H9 (cell line): ENCODE measurements around the gene COX6B1. TPM values are rescaled to one million over a fixed set of nuclear protein-coding genes. Genes with fewer than 3 reads are reported as not detected.

Experiments used
- DNase-seq: peaks from one replicate; pipeline ENCODE4 v3.0.0-alpha.2; 2017
- H2AFZ ChIP-seq: one replicate; pipeline ENCODE4 v1.6.1; 2013; ENCODE audit warnings: mild to moderate bottlenecking, low read length, control low read depth, moderate library complexity
- H2AK5ac ChIP-seq: 2 replicates; pipeline ENCODE4 v1.6.1; 2013; ENCODE audit warnings: low read length, control low read depth, mixed read lengths; ENCODE audit not compliant: insufficient read length
- H2BK120ac ChIP-seq: one replicate; pipeline ENCODE4 v1.6.1; 2013; ENCODE audit warnings: low read depth, mild to moderate bottlenecking, low read length, control low read depth, inconsistent platforms; ENCODE audit not compliant: poor library complexity, severe bottlenecking
- H2BK12ac ChIP-seq: 2 replicates; pipeline ENCODE4 v1.6.1; 2013; ENCODE audit warnings: low read length, control low read depth, mixed read lengths, low read depth; ENCODE audit not compliant: insufficient read length
- H2BK15ac ChIP-seq: 2 replicates; pipeline ENCODE4 v1.6.1; 2013; ENCODE audit warnings: low read depth, low read length, control low read depth
- H2BK20ac ChIP-seq: one replicate; pipeline ENCODE4 v1.6.1; 2013; ENCODE audit warnings: low read depth, mild to moderate bottlenecking, low read length, control low read depth, inconsistent platforms; ENCODE audit not compliant: poor library complexity, severe bottlenecking
- H2BK5ac ChIP-seq: 2 replicates; pipeline ENCODE4 v1.6.1; 2013; ENCODE audit warnings: low read length, control low read depth, mixed read lengths; ENCODE audit not compliant: insufficient read length
- H3K14ac ChIP-seq: 2 replicates; pipeline ENCODE4 v1.6.1; 2013; ENCODE audit warnings: low read length, control low read depth; ENCODE audit not compliant: insufficient read depth
- H3K18ac ChIP-seq: 2 replicates; pipeline ENCODE4 v1.6.1; 2013; ENCODE audit warnings: low read depth, mild to moderate bottlenecking, mixed read lengths, low read length, control low read depth; ENCODE audit not compliant: insufficient read length
- H3K23ac ChIP-seq: 2 replicates; pipeline ENCODE4 v1.6.1; 2013; ENCODE audit warnings: low read length, control low read depth, mixed read lengths, low read depth; ENCODE audit not compliant: insufficient read length
- H3K23me2 ChIP-seq: 2 replicates; pipeline ENCODE4 v1.6.1; 2013; ENCODE audit warnings: low read depth, mild to moderate bottlenecking, mixed read lengths, low read length, control low read depth; ENCODE audit not compliant: insufficient read length, poor library complexity, severe bottlenecking
- H3K27ac ChIP-seq: 2 replicates; pipeline ENCODE4 v1.5.1; 2013; ENCODE audit warnings: low read length, control low read depth, mixed read lengths, low read depth; ENCODE audit not compliant: insufficient read length
- H3K27me3 ChIP-seq: 2 replicates; pipeline ENCODE4 v1.6.1; 2013; ENCODE audit warnings: low read length, control low read depth, inconsistent platforms; ENCODE audit not compliant: insufficient read depth
- H3K4ac ChIP-seq: 2 replicates; pipeline ENCODE4 v1.6.1; 2013; ENCODE audit warnings: low read depth, mild to moderate bottlenecking, control low read depth, inconsistent platforms, low read length, moderate library complexity
- H3K4me1 ChIP-seq: 2 replicates; pipeline ENCODE4 v1.6.1; 2013; ENCODE audit warnings: low read length, control low read depth, inconsistent platforms; ENCODE audit not compliant: insufficient read depth
- H3K4me2 ChIP-seq: 2 replicates; pipeline ENCODE4 v1.6.1; 2013; ENCODE audit warnings: low read length, control low read depth, mixed read lengths; ENCODE audit not compliant: insufficient read length, insufficient read depth
- H3K56ac ChIP-seq: 2 replicates; pipeline ENCODE4 v1.6.1; 2013; ENCODE audit warnings: low read depth, mild to moderate bottlenecking, mixed read lengths, low read length, control low read depth; ENCODE audit not compliant: insufficient read length
- H3K79me1 ChIP-seq: 2 replicates; pipeline ENCODE4 v1.6.1; 2013; ENCODE audit warnings: low read depth, mild to moderate bottlenecking, moderate library complexity, low read length, control low read depth, inconsistent platforms; ENCODE audit not compliant: insufficient read depth, poor library complexity, severe bottlenecking
- H3K79me2 ChIP-seq: 2 replicates; pipeline ENCODE4 v1.6.1; 2013; ENCODE audit warnings: low read length, control low read depth, inconsistent platforms; ENCODE audit not compliant: insufficient read depth
- H3K9ac ChIP-seq: 2 replicates; pipeline ENCODE4 v1.6.1; 2013; ENCODE audit warnings: low read length, control low read depth, mixed read lengths; ENCODE audit not compliant: insufficient read length; ENCODE audit errors: extremely low read depth
- H3K9me3 ChIP-seq: one replicate; pipeline ENCODE4 v1.6.1; 2013; ENCODE audit warnings: low read depth, low read length, inconsistent platforms; ENCODE audit not compliant: control insufficient read depth
- H3T11ph ChIP-seq: one replicate; pipeline ENCODE4 v1.6.1; 2013; ENCODE audit warnings: mild to moderate bottlenecking, low read length, control low read depth, inconsistent platforms
- H4K20me1 ChIP-seq: one replicate; pipeline ENCODE4 v1.6.1; 2013; ENCODE audit not compliant: control insufficient read depth, insufficient read length, insufficient read depth
- H4K5ac ChIP-seq: 2 replicates; pipeline ENCODE4 v1.6.1; 2013; ENCODE audit warnings: low read depth, mild to moderate bottlenecking, mixed read lengths, low read length, control low read depth; ENCODE audit not compliant: insufficient read length
- H4K8ac ChIP-seq: replicated peaks from 2 replicates; pipeline ENCODE4 v1.6.1; 2013; ENCODE audit warnings: low read length, control low read depth, mixed read lengths, low read depth; ENCODE audit not compliant: insufficient read length
- H4K91ac ChIP-seq: 2 replicates; pipeline ENCODE4 v1.6.1; 2013; ENCODE audit warnings: low read depth, mild to moderate bottlenecking, moderate library complexity, mixed read lengths, low read length, control low read depth; ENCODE audit not compliant: insufficient read length
- H3K27ac Mint-ChIP-seq, 3 experiments: 2 replicates in 2 of 3; 3 replicates in 1 of 3; pipeline ENCODE4 v1.8.0; 2020 to 2021; ENCODE audit warnings: mixed read lengths in 3 of 3, mild to moderate bottlenecking in 1 of 3, moderate library complexity in 1 of 3
- H3K27me3 Mint-ChIP-seq: 2 replicates; pipeline ENCODE4 v1.8.0; 2021; ENCODE audit warnings: low read depth, mild to moderate bottlenecking, moderate library complexity, mixed read lengths
- H3K36me3 Mint-ChIP-seq, 3 experiments: 2 replicates in 2 of 3; 3 replicates in 1 of 3; pipeline ENCODE4 v1.8.0; 2020 to 2021; ENCODE audit warnings: low read depth in 3 of 3, mixed read lengths in 3 of 3; ENCODE audit not compliant: insufficient read depth in 1 of 3
- H3K4me1 Mint-ChIP-seq, 2 experiments: 2 replicates each; pipeline ENCODE4 v1.8.0; 2020; ENCODE audit warnings: mixed read lengths in 2 of 2
- H3K4me3 Mint-ChIP-seq, 2 experiments: 2 replicates in 1 of 2; 3 replicates in 1 of 2; pipeline ENCODE4 v1.8.0; 2020 to 2021; ENCODE audit warnings: mild to moderate bottlenecking in 2 of 2, mixed read lengths in 2 of 2, moderate library complexity in 1 of 2
- H3K9me3 Mint-ChIP-seq, 2 experiments: 2 replicates in 1 of 2; 3 replicates in 1 of 2; pipeline ENCODE4 v1.8.0; 2020; ENCODE audit warnings: mild to moderate bottlenecking in 2 of 2, mixed read lengths in 2 of 2, moderate library complexity in 1 of 2
- CTCF ChIP-seq: fragments of 200-600 bp; sonication (generic); conservative IDR thresholded peaks from 3 replicates; pipeline ENCODE4 v1.8.0; 2021; ENCODE audit warnings: antibody characterized with exemption, mild to moderate bottlenecking
- WGBS: extraction: QIAGEN DNeasy Blood & Tissue Kit; methylation state at CpG from one replicate; pipeline ENCODE4 v1.1.7; 2013; ENCODE audit warnings: missing lambda C conversion rate, low lambda C conversion rate, mixed read lengths; ENCODE audit not compliant: insufficient read length; ENCODE audit errors: extremely low coverage; 5-methylcytosine and 5-hydroxymethylcytosine counted together
- total RNA-seq: library from RNA; stranded (reverse); gene quantifications from 2 replicates; pipeline ENCODE4 v1.2.1, GENCODE V29; 2021

Gene COX6B1
- total RNA-seq, 1 experiment from 2014 or later, result 432 TPM

GRCh38 chr19:35615036-35615435 is 33.1 kb upstream of the COX6B1 start:
- Histone ChIP-seq H3K27ac (no peak overlapping the region), H2BK5ac (no peak overlapping the region), H3K23me2 (peaks cover 5% of the 10 kb centered on the region), H2BK20ac (no peak overlapping the region), H3K23ac (no peak overlapping the region), H3K9me3 (no peaks in the 10 kb centered on the region), H3K27me3 (no peaks in the 10 kb centered on the region), H2AFZ (no peak overlapping the region), H2AK5ac (no peak overlapping the region), H4K8ac (no peak overlapping the region), H3T11ph (no peak overlapping the region), H3K4me1 (no peaks in the 10 kb centered on the region), H3K4ac (no peak overlapping the region), H3K18ac (no peak overlapping the region), H2BK120ac (no peak overlapping the region), H4K20me1 (no peaks in the 10 kb centered on the region), H3K79me1 (no peaks in the 10 kb centered on the region), H2BK15ac (no peak overlapping the region), H3K56ac (no peak overlapping the region), H3K4me2 (no peak overlapping the region), H4K5ac (no peak overlapping the region), H2BK12ac (no peak overlapping the region), H3K14ac (no peak overlapping the region), H4K91ac (no peak overlapping the region), H3K79me2 (no peaks in the 10 kb centered on the region), H3K9ac (no peak overlapping the region)
- H3K9me3 Mint-ChIP-seq, result no peaks in the 10 kb centered on the region
- H3K4me3 Mint-ChIP-seq, result no peak overlapping the region
- no peak for DNase-seq
- H3K27me3 Mint-ChIP-seq, result peaks cover 14% of the 10 kb centered on the region
- H3K27ac Mint-ChIP-seq, result no peak overlapping the region
- no CpG with 5 or more reads among the region's 17 CpGs for WGBS
- peaks cover 4 to 33% (median 25%) of the 10 kb centered on the region in 3 experiments; a peak in 6 of 7 replicates for H3K36me3 Mint-ChIP-seq
- no peaks in the 10 kb centered on the region for H3K4me1 Mint-ChIP-seq
- no peak for TF ChIP-seq CTCF
